HEK293 (cell line): ENCODE data around the gene BBS9.

Experiments
- CTCF ChIP-seq: fragments of 450-650 bp; formaldehyde crosslinking; IDR thresholded peaks from 2 replicates; pipeline ENCODE4 v1.5.1; 2016; ENCODE audit warnings: missing biosample characterization, missing genetic modification characterization
- ELK4 ChIP-seq: IDR thresholded peaks from 2 replicates; pipeline ENCODE4 v1.6.1; 2011; ENCODE audit warnings: mild to moderate bottlenecking, low read depth, low read length, borderline replicate concordance
- YY1 ChIP-seq: fragments of 450-650 bp; formaldehyde crosslinking; IDR thresholded peaks from 2 replicates; pipeline ENCODE4 v1.5.1; 2018; ENCODE audit warnings: missing biosample characterization, missing genetic modification characterization
- ZBTB11 ChIP-seq: fragments of 450-650 bp; formaldehyde crosslinking; conservative IDR thresholded peaks from 2 replicates; pipeline ENCODE4 v1.5.1; 2016; ENCODE audit warnings: low read depth, missing biosample characterization, missing genetic modification characterization
- ZBTB44 ChIP-seq: fragments of 450-650 bp; IDR thresholded peaks from 2 replicates; pipeline ENCODE4 v1.5.1; 2018; ENCODE audit warnings: missing biosample characterization, mild to moderate bottlenecking, missing genetic modification characterization
- ZBTB48 ChIP-seq: fragments of 450-650 bp; formaldehyde crosslinking; IDR thresholded peaks from 2 replicates; pipeline ENCODE4 v1.5.1; 2016; ENCODE audit warnings: missing biosample characterization, missing genetic modification characterization
- ZEB2 ChIP-seq: fragments of 450-650 bp; formaldehyde crosslinking; IDR thresholded peaks from 2 replicates; pipeline ENCODE4 v1.5.1; 2016; ENCODE audit warnings: missing biosample characterization, missing genetic modification characterization
- ZFP41 ChIP-seq: fragments of 450-650 bp; formaldehyde crosslinking; IDR thresholded peaks from 2 replicates; pipeline ENCODE4 v1.5.1; 2016; ENCODE audit warnings: missing biosample characterization, missing genetic modification characterization, borderline replicate concordance
- ZNF121 ChIP-seq: fragments of 450-650 bp; formaldehyde crosslinking; IDR thresholded peaks from 2 replicates; pipeline ENCODE4 v1.5.1; 2016; ENCODE audit warnings: missing biosample characterization, missing genetic modification characterization
- ZNF366 ChIP-seq: fragments of 450-650 bp; formaldehyde crosslinking; conservative IDR thresholded peaks from 2 replicates; pipeline ENCODE4 v1.5.1; 2016; ENCODE audit warnings: missing biosample characterization, missing genetic modification characterization
- ZNF510 ChIP-seq: fragments of 450-650 bp; formaldehyde crosslinking; IDR thresholded peaks from 2 replicates; pipeline ENCODE4 v1.5.1; 2018; ENCODE audit warnings: mild to moderate bottlenecking, missing genetic modification characterization, missing biosample characterization; ENCODE audit not compliant: insufficient replicate concordance
- ZNF624 ChIP-seq: fragments of 450-650 bp; formaldehyde crosslinking; IDR thresholded peaks from 2 replicates; pipeline ENCODE4 v1.5.1; 2017; ENCODE audit warnings: missing biosample characterization, missing genetic modification characterization
- TF ChIP-seq, protein P1 (sequence below): fragments of 450-650 bp; formaldehyde crosslinking; IDR thresholded peaks from 2 replicates; pipeline ENCODE4 v1.5.1; 2016; ENCODE audit warnings: missing biosample characterization, missing genetic modification characterization
- TF ChIP-seq, protein P2 (sequence below): fragments of 450-650 bp; formaldehyde crosslinking; IDR thresholded peaks from 2 replicates; pipeline ENCODE4 v1.5.1; 2016; ENCODE audit warnings: missing biosample characterization, missing genetic modification characterization

DNA sequence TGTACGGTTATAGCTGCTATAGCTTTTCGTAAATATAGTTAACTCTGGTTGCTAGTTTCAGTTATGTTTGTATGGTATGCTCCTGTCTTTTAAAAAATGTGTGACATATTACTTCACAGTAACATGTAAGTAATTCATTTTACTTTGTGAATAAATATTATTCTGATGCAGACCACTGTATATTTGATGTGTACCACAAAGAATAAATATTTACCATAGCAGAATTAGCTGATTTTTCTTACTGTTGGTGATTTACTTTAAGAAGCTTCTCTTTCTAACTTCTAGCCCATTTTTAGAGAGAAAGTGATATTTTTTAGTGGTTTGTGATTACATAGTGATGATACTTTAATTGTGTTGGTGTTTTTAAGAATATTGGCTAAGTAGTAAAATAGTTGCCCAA, 292.8 kb downstream of the BBS9 start:
- TF ChIP-seq CTCF (tag by site-specific recombination) (no peak), ZNF121 (tag by site-specific recombination) (no peak), ELK4 (no peak), ZBTB44 (tag by site-specific recombination) (no peak), ZNF366 (tag by site-specific recombination) (no peak), ZNF624 (tag by site-specific recombination) (no peak), ZBTB11 (tag by site-specific recombination) (no peak), ZEB2 (tag by site-specific recombination) (no peak), ZFP41 (tag by site-specific recombination) (no peak), ZBTB48 (tag by site-specific recombination) (no peak), ZNF510 (tag by site-specific recombination) (no peak), YY1 (tag by site-specific recombination) (no peak)
- TF ChIP-seq, protein P1, sequence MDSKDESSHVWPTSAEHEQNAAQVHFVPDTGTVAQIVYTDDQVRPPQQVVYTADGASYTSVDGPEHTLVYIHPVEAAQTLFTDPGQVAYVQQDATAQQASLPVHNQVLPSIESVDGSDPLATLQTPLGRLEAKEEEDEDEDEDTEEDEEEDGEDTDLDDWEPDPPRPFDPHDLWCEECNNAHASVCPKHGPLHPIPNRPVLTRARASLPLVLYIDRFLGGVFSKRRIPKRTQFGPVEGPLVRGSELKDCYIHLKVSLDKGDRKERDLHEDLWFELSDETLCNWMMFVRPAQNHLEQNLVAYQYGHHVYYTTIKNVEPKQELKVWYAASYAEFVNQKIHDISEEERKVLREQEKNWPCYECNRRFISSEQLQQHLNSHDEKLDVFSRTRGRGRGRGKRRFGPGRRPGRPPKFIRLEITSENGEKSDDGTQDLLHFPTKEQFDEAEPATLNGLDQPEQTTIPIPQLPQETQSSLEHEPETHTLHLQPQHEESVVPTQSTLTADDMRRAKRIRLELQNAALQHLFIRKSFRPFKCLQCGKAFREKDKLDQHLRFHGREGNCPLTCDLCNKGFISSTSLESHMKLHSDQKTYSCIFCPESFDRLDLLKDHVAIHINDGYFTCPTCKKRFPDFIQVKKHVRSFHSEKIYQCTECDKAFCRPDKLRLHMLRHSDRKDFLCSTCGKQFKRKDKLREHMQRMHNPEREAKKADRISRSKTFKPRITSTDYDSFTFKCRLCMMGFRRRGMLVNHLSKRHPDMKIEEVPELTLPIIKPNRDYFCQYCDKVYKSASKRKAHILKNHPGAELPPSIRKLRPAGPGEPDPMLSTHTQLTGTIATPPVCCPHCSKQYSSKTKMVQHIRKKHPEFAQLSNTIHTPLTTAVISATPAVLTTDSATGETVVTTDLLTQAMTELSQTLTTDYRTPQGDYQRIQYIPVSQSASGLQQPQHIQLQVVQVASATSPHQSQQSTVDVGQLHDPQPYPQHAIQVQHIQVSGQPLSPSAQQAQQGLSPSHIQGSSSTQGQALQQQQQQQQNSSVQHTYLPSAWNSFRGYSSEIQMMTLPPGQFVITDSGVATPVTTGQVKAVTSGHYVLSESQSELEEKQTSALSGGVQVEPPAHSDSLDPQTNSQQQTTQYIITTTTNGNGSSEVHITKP (tag by site-specific recombination): no peak
- TF ChIP-seq, protein P2, sequence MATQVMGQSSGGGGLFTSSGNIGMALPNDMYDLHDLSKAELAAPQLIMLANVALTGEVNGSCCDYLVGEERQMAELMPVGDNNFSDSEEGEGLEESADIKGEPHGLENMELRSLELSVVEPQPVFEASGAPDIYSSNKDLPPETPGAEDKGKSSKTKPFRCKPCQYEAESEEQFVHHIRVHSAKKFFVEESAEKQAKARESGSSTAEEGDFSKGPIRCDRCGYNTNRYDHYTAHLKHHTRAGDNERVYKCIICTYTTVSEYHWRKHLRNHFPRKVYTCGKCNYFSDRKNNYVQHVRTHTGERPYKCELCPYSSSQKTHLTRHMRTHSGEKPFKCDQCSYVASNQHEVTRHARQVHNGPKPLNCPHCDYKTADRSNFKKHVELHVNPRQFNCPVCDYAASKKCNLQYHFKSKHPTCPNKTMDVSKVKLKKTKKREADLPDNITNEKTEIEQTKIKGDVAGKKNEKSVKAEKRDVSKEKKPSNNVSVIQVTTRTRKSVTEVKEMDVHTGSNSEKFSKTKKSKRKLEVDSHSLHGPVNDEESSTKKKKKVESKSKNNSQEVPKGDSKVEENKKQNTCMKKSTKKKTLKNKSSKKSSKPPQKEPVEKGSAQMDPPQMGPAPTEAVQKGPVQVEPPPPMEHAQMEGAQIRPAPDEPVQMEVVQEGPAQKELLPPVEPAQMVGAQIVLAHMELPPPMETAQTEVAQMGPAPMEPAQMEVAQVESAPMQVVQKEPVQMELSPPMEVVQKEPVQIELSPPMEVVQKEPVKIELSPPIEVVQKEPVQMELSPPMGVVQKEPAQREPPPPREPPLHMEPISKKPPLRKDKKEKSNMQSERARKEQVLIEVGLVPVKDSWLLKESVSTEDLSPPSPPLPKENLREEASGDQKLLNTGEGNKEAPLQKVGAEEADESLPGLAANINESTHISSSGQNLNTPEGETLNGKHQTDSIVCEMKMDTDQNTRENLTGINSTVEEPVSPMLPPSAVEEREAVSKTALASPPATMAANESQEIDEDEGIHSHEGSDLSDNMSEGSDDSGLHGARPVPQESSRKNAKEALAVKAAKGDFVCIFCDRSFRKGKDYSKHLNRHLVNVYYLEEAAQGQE (tag by site-specific recombination): no peak
